PC-9 (cell line): ENCODE measurements around the gene GOLGA6L10.
"Not testable (repeated sequence)": the region's sequence is repeated elsewhere in the genome, so short reads cannot be mapped to it uniquely, and the experiment has no call there.

ENCODE experiments used
- EZH2 ChIP-seq: fragments of 200-600 bp; sonication (generic); IDR thresholded peaks from 2 replicates; pipeline ENCODE4 v1.8.0; 2017; ENCODE audit warnings: antibody characterized with exemption, low read depth
- TF ChIP-seq, protein P1 (sequence below): fragments of 200-600 bp; sonication (generic); conservative IDR thresholded peaks from 2 replicates; pipeline ENCODE4 v1.6.1; 2017; ENCODE audit warnings: mixed run types, antibody characterized with exemption, mild to moderate bottlenecking, moderate library complexity

DNA sequence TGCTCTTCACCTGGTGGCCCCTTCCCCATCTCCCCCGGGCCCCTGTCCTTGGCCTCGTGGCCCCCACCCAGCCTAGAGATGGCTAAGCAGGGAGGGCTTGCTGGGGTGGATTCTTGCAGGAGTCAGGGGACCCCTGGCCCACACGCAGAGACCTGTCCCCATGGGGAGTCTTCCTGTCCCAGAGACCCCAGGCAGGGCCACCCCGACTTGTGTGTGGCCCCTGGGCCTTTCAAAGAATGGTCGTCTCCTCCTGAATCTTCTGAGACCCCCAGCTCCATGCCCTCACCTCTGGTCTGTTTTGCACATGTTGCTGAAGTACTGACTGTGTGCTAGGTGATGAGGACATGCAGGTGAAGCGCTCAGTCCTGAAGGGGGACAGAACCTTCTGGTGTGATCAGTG lies 28.4 kb downstream of the GOLGA6L10 start:
- TF ChIP-seq, protein P1, sequence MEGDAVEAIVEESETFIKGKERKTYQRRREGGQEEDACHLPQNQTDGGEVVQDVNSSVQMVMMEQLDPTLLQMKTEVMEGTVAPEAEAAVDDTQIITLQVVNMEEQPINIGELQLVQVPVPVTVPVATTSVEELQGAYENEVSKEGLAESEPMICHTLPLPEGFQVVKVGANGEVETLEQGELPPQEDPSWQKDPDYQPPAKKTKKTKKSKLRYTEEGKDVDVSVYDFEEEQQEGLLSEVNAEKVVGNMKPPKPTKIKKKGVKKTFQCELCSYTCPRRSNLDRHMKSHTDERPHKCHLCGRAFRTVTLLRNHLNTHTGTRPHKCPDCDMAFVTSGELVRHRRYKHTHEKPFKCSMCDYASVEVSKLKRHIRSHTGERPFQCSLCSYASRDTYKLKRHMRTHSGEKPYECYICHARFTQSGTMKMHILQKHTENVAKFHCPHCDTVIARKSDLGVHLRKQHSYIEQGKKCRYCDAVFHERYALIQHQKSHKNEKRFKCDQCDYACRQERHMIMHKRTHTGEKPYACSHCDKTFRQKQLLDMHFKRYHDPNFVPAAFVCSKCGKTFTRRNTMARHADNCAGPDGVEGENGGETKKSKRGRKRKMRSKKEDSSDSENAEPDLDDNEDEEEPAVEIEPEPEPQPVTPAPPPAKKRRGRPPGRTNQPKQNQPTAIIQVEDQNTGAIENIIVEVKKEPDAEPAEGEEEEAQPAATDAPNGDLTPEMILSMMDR = not testable (repeated sequence)
- not testable (repeated sequence) for TF ChIP-seq EZH2
